NB4 (cell line): ENCODE results near the gene IL23R.

ENCODE experiments used
- DNase-seq: peaks from one replicate; pipeline ENCODE4 v3.0.0; 2010; ENCODE audit warnings: low read depth
- H3K4me3 ChIP-seq: one replicate; pipeline ENCODE4 v1.5.1; 2011; ENCODE audit warnings: mild to moderate bottlenecking, low read depth, low read length, moderate library complexity
- CTCF ChIP-seq: IDR thresholded peaks from one replicate; pipeline ENCODE4 v1.5.1; 2012; ENCODE audit warnings: low read depth, low read length
- MYC ChIP-seq: IDR thresholded peaks from 2 replicates; pipeline ENCODE4 v1.6.1; 2011; ENCODE audit warnings: low read depth, low read length
- POLR2A ChIP-seq: IDR thresholded peaks from 2 replicates; pipeline ENCODE4 v1.6.1; 2011; ENCODE audit warnings: mild to moderate bottlenecking; ENCODE audit not compliant: insufficient read length; ENCODE audit errors: extremely low read depth
- TF ChIP-seq, protein P1 (sequence below): IDR thresholded peaks from 2 replicates; pipeline ENCODE4 v1.6.1; 2011; ENCODE audit warnings: low read depth, low read length

IL23R gene

GRCh38 chr1:67273591-67273990 is 107.3 kb downstream of the IL23R start:
- no peak for DNase-seq
- H3K4me3 ChIP-seq = no peak overlapping the region
- TF ChIP-seq, protein P1, sequence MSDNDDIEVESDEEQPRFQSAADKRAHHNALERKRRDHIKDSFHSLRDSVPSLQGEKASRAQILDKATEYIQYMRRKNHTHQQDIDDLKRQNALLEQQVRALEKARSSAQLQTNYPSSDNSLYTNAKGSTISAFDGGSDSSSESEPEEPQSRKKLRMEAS = no peak
- TF ChIP-seq POLR2A (no peak), CTCF (no peak), MYC (no peak)

GRCh38 chr1:67274623-67275325 is 108.5 kb downstream of the IL23R start:
- H3K4me3 ChIP-seq = no peak overlapping the region
- no peak for TF ChIP-seq CTCF
- no peak for TF ChIP-seq POLR2A
- TF ChIP-seq, protein P1 = no peak
- TF ChIP-seq MYC = no peak
- DNase-seq = no peak

DNA sequence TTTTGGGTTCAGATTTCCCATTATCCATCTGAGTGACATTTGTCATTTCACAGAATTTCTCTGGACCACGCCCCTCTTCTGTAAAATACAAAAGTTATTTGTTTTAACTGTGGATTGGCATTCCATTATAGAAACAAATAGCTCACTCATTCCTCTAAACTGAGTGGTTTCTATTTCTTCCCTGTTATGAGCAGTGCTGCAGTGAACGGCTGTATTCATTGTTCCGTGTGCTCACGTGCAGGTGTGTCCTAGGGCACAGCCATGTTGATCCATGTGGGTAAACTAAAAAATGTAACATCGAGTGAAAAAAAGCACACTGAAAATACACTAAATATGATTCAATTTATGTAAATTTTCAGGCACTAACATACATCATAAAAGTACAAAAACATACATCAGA is 114.4 kb downstream of the IL23R start:
- H3K4me3 ChIP-seq = no peak overlapping the region
- DNase-seq = no peak
- TF ChIP-seq POLR2A (no peak), CTCF (no peak)

- no peak overlapping the region for H3K4me3 ChIP-seq
- DNase-seq = no peak
- TF ChIP-seq POLR2A (no peak), MYC (no peak), CTCF (no peak)
- TF ChIP-seq, protein P1 = no peak
Observed at GRCh38 chr1:67281244-67281643, 115.0 kb downstream of the IL23R start.

DNA sequence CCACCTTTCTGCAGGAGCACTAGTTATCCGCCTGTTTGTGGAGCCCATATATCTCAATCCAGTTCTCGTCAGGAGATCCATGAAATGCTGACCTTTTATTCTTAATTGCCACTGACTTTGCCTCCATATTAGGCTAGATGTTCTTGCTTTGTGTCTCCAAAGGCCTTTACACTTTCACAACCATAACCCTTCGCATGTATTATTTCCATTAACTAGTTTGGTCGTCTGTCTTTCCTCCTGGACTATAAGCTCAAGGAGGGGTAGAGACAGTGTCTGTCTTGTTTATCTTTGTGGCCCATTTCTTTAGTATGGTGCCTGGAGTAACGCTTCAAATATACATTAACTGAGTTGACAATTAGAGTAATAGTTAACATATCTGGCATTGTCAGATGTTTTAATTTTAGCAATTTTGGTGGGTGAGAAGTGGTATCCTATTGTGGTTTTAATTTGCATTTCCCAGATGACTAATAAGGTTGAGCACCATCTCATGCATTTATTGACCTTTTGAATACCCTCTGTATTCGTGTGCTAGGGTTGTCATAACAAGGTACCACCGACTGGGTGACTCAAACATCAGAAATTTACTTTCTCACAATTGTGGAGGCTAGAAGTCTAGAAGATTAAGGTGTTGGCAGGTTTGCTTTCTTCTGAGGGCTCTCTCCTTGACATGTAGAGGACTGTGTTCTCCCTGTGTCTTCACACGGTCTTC is 119.7 kb downstream of the IL23R start:
- H3K4me3 ChIP-seq = no peak overlapping the region
- TF ChIP-seq POLR2A (no peak), CTCF (no peak), MYC (no peak)
- TF ChIP-seq, protein P1 = no peak
- DNase-seq = no peak
